GM23338 (cell line): ENCODE data around the gene EFR3B. TPM values are rescaled to one million over a fixed set of nuclear protein-coding genes. Genes with fewer than 3 reads are reported as not detected.
"Not testable (repeated sequence)": the region's sequence is repeated elsewhere in the genome, so short reads cannot be mapped to it uniquely, and the experiment has no call there.

ENCODE experiments used
- ATAC-seq: fragments of 200-7000 bp; cut with Tn5 transposase; 3 replicates; pipeline ENCODE4 v1.9.1; 2020
- DNase-seq: peaks from one replicate; pipeline ENCODE4 v3.0.0-alpha.2; 2015; ENCODE audit warnings: low spot score
- H2AFZ ChIP-seq: fragments of 200-600 bp; sonication (generic); 2 replicates; pipeline ENCODE4 v1.8.0; 2016; ENCODE audit warnings: antibody characterized with exemption, mild to moderate bottlenecking, moderate library complexity
- H3F3A ChIP-seq: fragments of 200-600 bp; sonication (generic); replicated peaks from 2 replicates; pipeline ENCODE4 v1.8.0; 2017; ENCODE audit warnings: antibody characterized with exemption, mixed run types, low read depth
- H3K27ac ChIP-seq: fragments of 200-600 bp; sonication (generic); 2 replicates; pipeline ENCODE4 v1.6.1; 2016; ENCODE audit warnings: low read depth
- H3K27me3 ChIP-seq: fragments of 200-600 bp; sonication (generic); 2 replicates; pipeline ENCODE4 v1.8.0; 2016; ENCODE audit warnings: mild to moderate bottlenecking, mixed run types, moderate library complexity; ENCODE audit not compliant: insufficient read depth
- H3K36me3 ChIP-seq: fragments of 200-600 bp; sonication (generic); 2 replicates; pipeline ENCODE4 v1.8.0; 2016; ENCODE audit warnings: mild to moderate bottlenecking; ENCODE audit not compliant: insufficient read depth
- H3K4me1 ChIP-seq: fragments of 200-600 bp; sonication (generic); 2 replicates; pipeline ENCODE4 v1.8.0; 2016; ENCODE audit warnings: mild to moderate bottlenecking, moderate library complexity; ENCODE audit not compliant: insufficient read depth
- H3K4me2 ChIP-seq: fragments of 200-600 bp; sonication (generic); 2 replicates; pipeline ENCODE4 v1.7.1; 2017; ENCODE audit warnings: mixed run types
- H3K4me3 ChIP-seq: fragments of 200-600 bp; sonication (generic); 2 replicates; pipeline ENCODE4 v1.6.1; 2016; ENCODE audit warnings: mixed run types
- H3K79me2 ChIP-seq: fragments of 200-600 bp; sonication (generic); replicated peaks from 2 replicates; pipeline ENCODE4 v1.8.0; 2017; ENCODE audit warnings: mild to moderate bottlenecking; ENCODE audit not compliant: insufficient read depth
- H3K9me2 ChIP-seq: fragments of 200-600 bp; sonication (generic); 2 replicates; pipeline ENCODE4 v1.8.0; 2017; ENCODE audit not compliant: insufficient read depth
- H4K20me1 ChIP-seq: fragments of 200-600 bp; sonication (generic); replicated peaks from 2 replicates; pipeline ENCODE4 v1.8.0; 2017; ENCODE audit warnings: mild to moderate bottlenecking; ENCODE audit not compliant: insufficient read depth
- H3K27ac Mint-ChIP-seq: 2 replicates; pipeline ENCODE4 v1.8.0; 2020; ENCODE audit warnings: inconsistent platforms, mild to moderate bottlenecking, moderate library complexity, mixed read lengths
- H3K27me3 Mint-ChIP-seq: 3 replicates; pipeline ENCODE4 v1.8.0; 2022; ENCODE audit warnings: low read depth, mild to moderate bottlenecking, moderate library complexity, mixed read lengths, inconsistent platforms; ENCODE audit not compliant: insufficient read depth, poor library complexity
- H3K36me3 Mint-ChIP-seq: 3 replicates; pipeline ENCODE4 v1.8.0; 2021; ENCODE audit warnings: low read depth, mild to moderate bottlenecking, inconsistent platforms, moderate library complexity, mixed read lengths
- H3K4me1 Mint-ChIP-seq: 3 replicates; pipeline ENCODE4 v1.8.0; 2020; ENCODE audit warnings: mild to moderate bottlenecking, inconsistent platforms, mixed read lengths
- H3K4me3 Mint-ChIP-seq: 3 replicates; pipeline ENCODE4 v1.8.0; 2021; ENCODE audit warnings: moderate library complexity, mild to moderate bottlenecking, inconsistent platforms, mixed read lengths
- H3K9me3 Mint-ChIP-seq: 3 replicates; pipeline ENCODE4 v1.8.0; 2020; ENCODE audit warnings: moderate library complexity, mild to moderate bottlenecking, inconsistent platforms, mixed read lengths
- CREB1 ChIP-seq: fragments of 250-450 bp; sonication (Bioruptor Pico); IDR thresholded peaks from 2 replicates; pipeline ENCODE4 v1.5.0; 2020; ENCODE audit warnings: low read depth, mild to moderate bottlenecking, moderate library complexity
- EZH2 ChIP-seq: fragments of 200-600 bp; sonication (generic); IDR thresholded peaks from one replicate; pipeline ENCODE4 v1.8.0; 2017; ENCODE audit warnings: antibody characterized with exemption, mild to moderate bottlenecking, low read depth; ENCODE audit not compliant: unreplicated experiment
- EZH2phosphoT487 ChIP-seq: fragments of 200-600 bp; sonication (generic); IDR thresholded peaks from one replicate; pipeline ENCODE4 v1.8.1; 2018; ENCODE audit warnings: antibody characterized with exemption; ENCODE audit not compliant: unreplicated experiment
- JUNB ChIP-seq: IDR thresholded peaks from one replicate; pipeline ENCODE4 v1.6.1; 2016; ENCODE audit warnings: antibody characterized with exemption; ENCODE audit not compliant: unreplicated experiment
- NANOG ChIP-seq: IDR thresholded peaks from 2 replicates; pipeline ENCODE4 v1.6.1; 2016; ENCODE audit warnings: antibody characterized with exemption, borderline replicate concordance
- POLR2AphosphoS5 ChIP-seq: IDR thresholded peaks from 2 replicates; pipeline ENCODE4 v1.6.1; 2016; ENCODE audit warnings: antibody characterized with exemption, low read depth
- polyA plus RNA-seq: library from polyadenylated mRNA; unstranded; fragments of >200 nt; fragmentation: Nextera tagmentation; extraction: Ambion mirVana; gene quantifications from 2 replicates; pipeline ENCODE4 v1.2.1, GENCODE V29; 2016
- total RNA-seq: library from RNA; depleted of rRNA; stranded (reverse); fragments of >200 nt; shearing (Covaris generic); gene quantifications from 2 replicates; pipeline ENCODE4 v1.2.3, GENCODE V29; 2014
- TF ChIP-seq, protein P1 (sequence below): IDR thresholded peaks from one replicate; pipeline ENCODE4 v1.6.1; 2018; ENCODE audit warnings: antibody characterized with exemption; ENCODE audit not compliant: unreplicated experiment
- TF ChIP-seq, protein P2 (sequence below): fragments of 250-450 bp; sonication (Bioruptor Pico); IDR thresholded peaks from 2 replicates; pipeline ENCODE4 v1.5.0; 2020; ENCODE audit warnings: mild to moderate bottlenecking, moderate library complexity
- TF ChIP-seq, protein P3 (sequence below), 2 experiments: fragments of 200-600 bp in 1 of 2; sonication (generic) in 1 of 2; conservative IDR thresholded peaks; 2 replicates each; pipeline versions ENCODE4 v1.5.1 to v1.6.1; 2016 to 2017; ENCODE audit warnings: antibody characterized with exemption in 2 of 2, low read depth in 2 of 2, mild to moderate bottlenecking in 2 of 2, moderate library complexity in 1 of 2
- TF ChIP-seq, protein P4 (sequence below): IDR thresholded peaks from 2 replicates; pipeline ENCODE4 v1.6.1; 2016; ENCODE audit warnings: antibody characterized with exemption

Gene EFR3B
- total and polyA plus RNA-seq, 2 experiments from 2014 or later, result 3.3 to 10.7 TPM

DNA sequence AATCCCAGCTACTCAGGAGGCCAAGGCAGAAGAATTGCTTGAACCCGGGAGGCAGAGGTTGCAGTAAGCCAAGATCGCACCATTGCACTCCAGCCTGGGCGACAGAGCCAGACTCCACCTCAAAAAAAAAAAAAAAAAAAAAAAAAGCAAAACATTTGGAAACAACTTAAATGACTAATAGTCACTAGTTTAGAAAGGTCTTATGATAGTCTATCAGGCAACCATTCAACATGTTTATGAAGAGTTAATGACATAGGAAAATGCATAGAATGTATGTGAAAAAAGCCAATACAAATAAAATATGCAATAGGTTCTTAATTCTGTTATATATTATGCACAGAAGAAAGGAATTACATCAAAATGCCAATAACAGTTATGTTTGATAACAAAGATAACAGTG is 85.2 kb downstream of the EFR3B start:
- not testable (repeated sequence) for H3K36me3 Mint-ChIP-seq, H3K4me2 ChIP-seq

DNA sequence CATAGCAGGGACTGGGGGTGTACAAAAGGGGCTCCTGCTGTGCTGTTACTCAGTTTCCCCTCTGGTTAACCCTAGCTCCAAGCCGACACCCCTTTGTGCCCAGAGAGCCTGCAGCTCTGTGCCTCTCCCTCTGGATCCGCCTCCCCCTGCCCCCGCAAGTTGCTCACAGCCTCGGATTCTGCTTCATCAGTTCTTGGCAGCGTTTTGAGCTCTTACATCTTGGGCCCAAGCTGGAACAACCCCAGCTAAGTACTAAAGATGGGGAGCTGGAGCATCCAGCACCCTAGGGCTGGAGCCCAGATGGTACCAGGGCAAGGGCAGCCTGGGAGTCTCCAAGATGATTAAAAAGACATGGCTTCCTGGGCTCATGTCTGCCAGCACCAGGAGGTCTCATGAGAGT is 85.8 kb downstream of the EFR3B start:
- Histone ChIP-seq H3K36me3 (no peaks in the 10 kb centered on the region), H3K4me3 (no peak overlapping the region), H2AFZ (no peak overlapping the region), H3K79me2 (no peaks in the 10 kb centered on the region), H3K9me2 (no peaks in the 10 kb centered on the region), H3K4me1 (peaks cover 7% of the 10 kb centered on the region), H3K27me3 (peaks cover 22% of the 10 kb centered on the region), H3K27ac (no peak overlapping the region), H3K4me2 (no peak overlapping the region), H3F3A (no peaks in the 10 kb centered on the region), H4K20me1 (no peaks in the 10 kb centered on the region)
- peaks cover 24% of the 10 kb centered on the region for H3K27me3 Mint-ChIP-seq
- peaks cover 1% of the 10 kb centered on the region; the same call in 2 of the 3 replicates for H3K36me3 Mint-ChIP-seq
- no peak for ATAC-seq
- H3K27ac Mint-ChIP-seq, result no peak overlapping the region
- no peaks in the 10 kb centered on the region; the same call in 2 of the 3 replicates for H3K9me3 Mint-ChIP-seq
- no peak overlapping the region for H3K4me3 Mint-ChIP-seq
- peaks cover 5% of the 10 kb centered on the region for H3K4me1 Mint-ChIP-seq
- DNase-seq, result no peak
- TF ChIP-seq, protein P1, sequence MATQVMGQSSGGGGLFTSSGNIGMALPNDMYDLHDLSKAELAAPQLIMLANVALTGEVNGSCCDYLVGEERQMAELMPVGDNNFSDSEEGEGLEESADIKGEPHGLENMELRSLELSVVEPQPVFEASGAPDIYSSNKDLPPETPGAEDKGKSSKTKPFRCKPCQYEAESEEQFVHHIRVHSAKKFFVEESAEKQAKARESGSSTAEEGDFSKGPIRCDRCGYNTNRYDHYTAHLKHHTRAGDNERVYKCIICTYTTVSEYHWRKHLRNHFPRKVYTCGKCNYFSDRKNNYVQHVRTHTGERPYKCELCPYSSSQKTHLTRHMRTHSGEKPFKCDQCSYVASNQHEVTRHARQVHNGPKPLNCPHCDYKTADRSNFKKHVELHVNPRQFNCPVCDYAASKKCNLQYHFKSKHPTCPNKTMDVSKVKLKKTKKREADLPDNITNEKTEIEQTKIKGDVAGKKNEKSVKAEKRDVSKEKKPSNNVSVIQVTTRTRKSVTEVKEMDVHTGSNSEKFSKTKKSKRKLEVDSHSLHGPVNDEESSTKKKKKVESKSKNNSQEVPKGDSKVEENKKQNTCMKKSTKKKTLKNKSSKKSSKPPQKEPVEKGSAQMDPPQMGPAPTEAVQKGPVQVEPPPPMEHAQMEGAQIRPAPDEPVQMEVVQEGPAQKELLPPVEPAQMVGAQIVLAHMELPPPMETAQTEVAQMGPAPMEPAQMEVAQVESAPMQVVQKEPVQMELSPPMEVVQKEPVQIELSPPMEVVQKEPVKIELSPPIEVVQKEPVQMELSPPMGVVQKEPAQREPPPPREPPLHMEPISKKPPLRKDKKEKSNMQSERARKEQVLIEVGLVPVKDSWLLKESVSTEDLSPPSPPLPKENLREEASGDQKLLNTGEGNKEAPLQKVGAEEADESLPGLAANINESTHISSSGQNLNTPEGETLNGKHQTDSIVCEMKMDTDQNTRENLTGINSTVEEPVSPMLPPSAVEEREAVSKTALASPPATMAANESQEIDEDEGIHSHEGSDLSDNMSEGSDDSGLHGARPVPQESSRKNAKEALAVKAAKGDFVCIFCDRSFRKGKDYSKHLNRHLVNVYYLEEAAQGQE, result no peak
- TF ChIP-seq EZH2phosphoT487 (no peak), EZH2 (no peak), JUNB (no peak), POLR2AphosphoS5 (no peak), NANOG (no peak), CREB1 (CRISPR knock-in tag) (no peak)
- TF ChIP-seq, protein P2, sequence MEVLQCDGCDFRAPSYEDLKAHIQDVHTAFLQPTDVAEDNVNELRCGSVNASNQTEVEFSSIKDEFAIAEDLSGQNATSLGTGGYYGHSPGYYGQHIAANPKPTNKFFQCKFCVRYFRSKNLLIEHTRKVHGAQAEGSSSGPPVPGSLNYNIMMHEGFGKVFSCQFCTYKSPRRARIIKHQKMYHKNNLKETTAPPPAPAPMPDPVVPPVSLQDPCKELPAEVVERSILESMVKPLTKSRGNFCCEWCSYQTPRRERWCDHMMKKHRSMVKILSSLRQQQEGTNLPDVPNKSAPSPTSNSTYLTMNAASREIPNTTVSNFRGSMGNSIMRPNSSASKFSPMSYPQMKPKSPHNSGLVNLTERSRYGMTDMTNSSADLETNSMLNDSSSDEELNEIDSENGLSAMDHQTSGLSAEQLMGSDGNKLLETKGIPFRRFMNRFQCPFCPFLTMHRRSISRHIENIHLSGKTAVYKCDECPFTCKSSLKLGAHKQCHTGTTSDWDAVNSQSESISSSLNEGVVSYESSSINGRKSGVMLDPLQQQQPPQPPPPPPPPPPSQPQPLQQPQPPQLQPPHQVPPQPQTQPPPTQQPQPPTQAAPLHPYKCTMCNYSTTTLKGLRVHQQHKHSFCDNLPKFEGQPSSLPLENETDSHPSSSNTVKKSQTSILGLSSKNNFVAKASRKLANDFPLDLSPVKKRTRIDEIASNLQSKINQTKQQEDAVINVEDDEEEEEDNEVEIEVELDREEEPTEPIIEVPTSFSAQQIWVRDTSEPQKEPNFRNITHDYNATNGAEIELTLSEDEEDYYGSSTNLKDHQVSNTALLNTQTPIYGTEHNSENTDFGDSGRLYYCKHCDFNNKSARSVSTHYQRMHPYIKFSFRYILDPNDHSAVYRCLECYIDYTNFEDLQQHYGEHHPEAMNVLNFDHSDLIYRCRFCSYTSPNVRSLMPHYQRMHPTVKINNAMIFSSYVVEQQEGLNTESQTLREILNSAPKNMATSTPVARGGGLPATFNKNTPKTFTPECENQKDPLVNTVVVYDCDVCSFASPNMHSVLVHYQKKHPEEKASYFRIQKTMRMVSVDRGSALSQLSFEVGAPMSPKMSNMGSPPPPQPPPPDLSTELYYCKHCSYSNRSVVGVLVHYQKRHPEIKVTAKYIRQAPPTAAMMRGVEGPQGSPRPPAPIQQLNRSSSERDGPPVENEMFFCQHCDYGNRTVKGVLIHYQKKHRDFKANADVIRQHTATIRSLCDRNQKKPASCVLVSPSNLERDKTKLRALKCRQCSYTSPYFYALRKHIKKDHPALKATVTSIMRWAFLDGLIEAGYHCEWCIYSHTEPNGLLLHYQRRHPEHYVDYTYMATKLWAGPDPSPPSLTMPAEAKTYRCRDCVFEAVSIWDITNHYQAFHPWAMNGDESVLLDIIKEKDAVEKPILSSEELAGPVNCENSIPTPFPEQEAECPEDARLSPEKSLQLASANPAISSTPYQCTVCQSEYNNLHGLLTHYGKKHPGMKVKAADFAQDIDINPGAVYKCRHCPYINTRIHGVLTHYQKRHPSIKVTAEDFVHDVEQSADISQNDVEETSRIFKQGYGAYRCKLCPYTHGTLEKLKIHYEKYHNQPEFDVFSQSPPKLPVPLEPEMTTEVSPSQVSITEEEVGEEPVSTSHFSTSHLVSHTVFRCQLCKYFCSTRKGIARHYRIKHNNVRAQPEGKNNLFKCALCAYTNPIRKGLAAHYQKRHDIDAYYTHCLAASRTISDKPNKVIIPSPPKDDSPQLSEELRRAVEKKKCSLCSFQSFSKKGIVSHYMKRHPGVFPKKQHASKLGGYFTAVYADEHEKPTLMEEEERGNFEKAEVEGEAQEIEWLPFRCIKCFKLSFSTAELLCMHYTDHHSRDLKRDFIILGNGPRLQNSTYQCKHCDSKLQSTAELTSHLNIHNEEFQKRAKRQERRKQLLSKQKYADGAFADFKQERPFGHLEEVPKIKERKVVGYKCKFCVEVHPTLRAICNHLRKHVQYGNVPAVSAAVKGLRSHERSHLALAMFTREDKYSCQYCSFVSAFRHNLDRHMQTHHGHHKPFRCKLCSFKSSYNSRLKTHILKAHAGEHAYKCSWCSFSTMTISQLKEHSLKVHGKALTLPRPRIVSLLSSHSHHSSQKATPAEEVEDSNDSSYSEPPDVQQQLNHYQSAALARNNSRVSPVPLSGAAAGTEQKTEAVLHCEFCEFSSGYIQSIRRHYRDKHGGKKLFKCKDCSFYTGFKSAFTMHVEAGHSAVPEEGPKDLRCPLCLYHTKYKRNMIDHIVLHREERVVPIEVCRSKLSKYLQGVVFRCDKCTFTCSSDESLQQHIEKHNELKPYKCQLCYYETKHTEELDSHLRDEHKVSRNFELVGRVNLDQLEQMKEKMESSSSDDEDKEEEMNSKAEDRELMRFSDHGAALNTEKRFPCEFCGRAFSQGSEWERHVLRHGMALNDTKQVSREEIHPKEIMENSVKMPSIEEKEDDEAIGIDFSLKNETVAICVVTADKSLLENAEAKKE (CRISPR knock-in tag), result no peak
- TF ChIP-seq, protein P3, sequence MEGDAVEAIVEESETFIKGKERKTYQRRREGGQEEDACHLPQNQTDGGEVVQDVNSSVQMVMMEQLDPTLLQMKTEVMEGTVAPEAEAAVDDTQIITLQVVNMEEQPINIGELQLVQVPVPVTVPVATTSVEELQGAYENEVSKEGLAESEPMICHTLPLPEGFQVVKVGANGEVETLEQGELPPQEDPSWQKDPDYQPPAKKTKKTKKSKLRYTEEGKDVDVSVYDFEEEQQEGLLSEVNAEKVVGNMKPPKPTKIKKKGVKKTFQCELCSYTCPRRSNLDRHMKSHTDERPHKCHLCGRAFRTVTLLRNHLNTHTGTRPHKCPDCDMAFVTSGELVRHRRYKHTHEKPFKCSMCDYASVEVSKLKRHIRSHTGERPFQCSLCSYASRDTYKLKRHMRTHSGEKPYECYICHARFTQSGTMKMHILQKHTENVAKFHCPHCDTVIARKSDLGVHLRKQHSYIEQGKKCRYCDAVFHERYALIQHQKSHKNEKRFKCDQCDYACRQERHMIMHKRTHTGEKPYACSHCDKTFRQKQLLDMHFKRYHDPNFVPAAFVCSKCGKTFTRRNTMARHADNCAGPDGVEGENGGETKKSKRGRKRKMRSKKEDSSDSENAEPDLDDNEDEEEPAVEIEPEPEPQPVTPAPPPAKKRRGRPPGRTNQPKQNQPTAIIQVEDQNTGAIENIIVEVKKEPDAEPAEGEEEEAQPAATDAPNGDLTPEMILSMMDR (conservative IDR thresholded peaks at IDR 0.05; ENCODE audit: low read depth in 2 of 2), result no peak
- TF ChIP-seq, protein P4, sequence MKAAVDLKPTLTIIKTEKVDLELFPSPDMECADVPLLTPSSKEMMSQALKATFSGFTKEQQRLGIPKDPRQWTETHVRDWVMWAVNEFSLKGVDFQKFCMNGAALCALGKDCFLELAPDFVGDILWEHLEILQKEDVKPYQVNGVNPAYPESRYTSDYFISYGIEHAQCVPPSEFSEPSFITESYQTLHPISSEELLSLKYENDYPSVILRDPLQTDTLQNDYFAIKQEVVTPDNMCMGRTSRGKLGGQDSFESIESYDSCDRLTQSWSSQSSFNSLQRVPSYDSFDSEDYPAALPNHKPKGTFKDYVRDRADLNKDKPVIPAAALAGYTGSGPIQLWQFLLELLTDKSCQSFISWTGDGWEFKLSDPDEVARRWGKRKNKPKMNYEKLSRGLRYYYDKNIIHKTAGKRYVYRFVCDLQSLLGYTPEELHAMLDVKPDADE, result no peak

More for the DNA sequence above, 85.2 kb downstream of the EFR3B start:
- ATAC-seq, H3K79me2 ChIP-seq, H3F3A ChIP-seq, H3K4me1 Mint-ChIP-seq, H3K4me1 ChIP-seq, H3K4me3 ChIP-seq, H3K27ac ChIP-seq, H3K36me3 ChIP-seq, DNase-seq, H3K9me3 Mint-ChIP-seq, H2AFZ ChIP-seq, H3K4me3 Mint-ChIP-seq, H3K27ac Mint-ChIP-seq, H3K9me2 ChIP-seq, H4K20me1 ChIP-seq: not testable (repeated sequence)
- peaks cover 18% of the 10 kb centered on the region for H3K27me3 Mint-ChIP-seq
- H3K27me3 ChIP-seq, result peaks cover 17% of the 10 kb centered on the region
